OCI-LY3 (cell line): ENCODE results near the gene RARRES2.

Experiments used
- EZH2phosphoT487 ChIP-seq: fragments of 200-600 bp; shearing (Covaris generic); IDR thresholded peaks from 2 replicates; pipeline ENCODE4 v1.6.1; 2018; ENCODE audit warnings: antibody characterized with exemption, mixed run types, low read depth
- TF ChIP-seq, protein P1 (sequence below): fragments of 200-600, 300-600 bp; sonication (generic); IDR thresholded peaks from 2 replicates; pipeline ENCODE4 v1.5.1; 2014; ENCODE audit warnings: antibody characterized with exemption, low read length, low read depth

DNA sequence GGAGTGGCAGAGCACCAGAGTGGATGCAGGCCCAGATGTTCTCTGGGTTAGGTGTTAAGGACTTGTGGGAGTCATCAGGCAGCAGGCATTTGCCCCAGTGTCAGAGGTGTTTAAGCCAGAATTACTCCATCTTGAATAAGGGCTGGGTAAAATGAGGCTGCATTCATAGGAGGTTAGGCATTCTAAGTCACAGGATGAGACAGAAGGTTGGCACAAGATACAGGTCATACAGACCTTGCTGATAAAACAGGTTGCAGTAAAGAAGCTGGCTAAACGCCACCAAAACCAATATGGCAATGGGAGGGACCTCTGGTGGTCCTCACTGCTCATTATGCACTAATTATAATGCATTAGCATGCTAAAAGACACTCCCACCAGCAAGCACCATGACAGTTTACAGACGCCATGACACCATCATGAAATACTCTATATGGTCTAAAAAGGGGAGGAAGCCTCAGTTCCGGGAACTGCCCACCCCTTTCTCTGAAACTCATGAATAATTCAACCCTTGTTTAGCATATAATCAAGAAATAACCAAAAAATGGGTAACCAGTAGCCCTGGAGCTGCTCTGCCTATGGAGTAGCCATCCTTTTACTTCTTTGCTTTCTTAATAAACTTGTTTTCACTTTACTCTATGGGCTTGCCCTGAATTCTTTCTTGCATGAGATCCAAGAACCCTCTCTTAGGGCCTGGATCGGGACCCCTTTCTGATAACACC, 19.2 kb downstream of the RARRES2 start:
- no peak for TF ChIP-seq EZH2phosphoT487
- TF ChIP-seq, protein P1, sequence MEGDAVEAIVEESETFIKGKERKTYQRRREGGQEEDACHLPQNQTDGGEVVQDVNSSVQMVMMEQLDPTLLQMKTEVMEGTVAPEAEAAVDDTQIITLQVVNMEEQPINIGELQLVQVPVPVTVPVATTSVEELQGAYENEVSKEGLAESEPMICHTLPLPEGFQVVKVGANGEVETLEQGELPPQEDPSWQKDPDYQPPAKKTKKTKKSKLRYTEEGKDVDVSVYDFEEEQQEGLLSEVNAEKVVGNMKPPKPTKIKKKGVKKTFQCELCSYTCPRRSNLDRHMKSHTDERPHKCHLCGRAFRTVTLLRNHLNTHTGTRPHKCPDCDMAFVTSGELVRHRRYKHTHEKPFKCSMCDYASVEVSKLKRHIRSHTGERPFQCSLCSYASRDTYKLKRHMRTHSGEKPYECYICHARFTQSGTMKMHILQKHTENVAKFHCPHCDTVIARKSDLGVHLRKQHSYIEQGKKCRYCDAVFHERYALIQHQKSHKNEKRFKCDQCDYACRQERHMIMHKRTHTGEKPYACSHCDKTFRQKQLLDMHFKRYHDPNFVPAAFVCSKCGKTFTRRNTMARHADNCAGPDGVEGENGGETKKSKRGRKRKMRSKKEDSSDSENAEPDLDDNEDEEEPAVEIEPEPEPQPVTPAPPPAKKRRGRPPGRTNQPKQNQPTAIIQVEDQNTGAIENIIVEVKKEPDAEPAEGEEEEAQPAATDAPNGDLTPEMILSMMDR, result no peak
